ENCODE measurements around the gene LIMD2.
"Not testable (repeated sequence)": the region's sequence is repeated elsewhere in the genome, so short reads cannot be mapped to it uniquely, and the experiment has no call there.

The LIMD2 gene

GRCh38 chr17:63699638-63700527 is at the start of gene LIMD2:
Gene LIMD2, minus strand, starts transcription at chr17:63700125. Its CDS starts 827 bp downstream, at chr17:63699298.
- no peak for DNase-seq (ENCODE audit: low read depth)

GRCh38 chr17:63741408-63742173 is 41.7 kb upstream of the LIMD2 start, which contains the start of gene STRADA:
Gene STRADA, minus strand, starts transcription at chr17:63741799. Its CDS starts 13,430 bp downstream, at chr17:63728369.
- DNase-seq (ENCODE audit: low read depth) = peak; percentile 93

GRCh38 chr17:63741143-63741407 is 41.1 kb upstream of the LIMD2 start:
- DNase-seq (ENCODE audit: low read depth) = no peak

GRCh38 chr17:63740464-63741142 is 40.7 kb upstream of the LIMD2 start:
- no peak for DNase-seq (ENCODE audit: low read depth)

GRCh38 chr17:63735691-63736090 is 35.8 kb upstream of the LIMD2 start:
- DNase-seq (ENCODE audit: low read depth) = no peak

GRCh38 chr17:63722403-63722802 is 22.5 kb upstream of the LIMD2 start:
- DNase-seq (ENCODE audit: low read depth) = no peak

- not testable (repeated sequence) for DNase-seq (ENCODE audit: low read depth)
Observed at GRCh38 chr17:63720194-63720593, 20.3 kb upstream of the LIMD2 start.

GRCh38 chr17:63718988-63719387 is 19.1 kb upstream of the LIMD2 start:
- DNase-seq (ENCODE audit: low read depth) = no peak

- DNase-seq (ENCODE audit: low read depth) = no peak
Observed at GRCh38 chr17:63716426-63716825, 16.5 kb upstream of the LIMD2 start.

GRCh38 chr17:63714550-63715277 is 14.8 kb upstream of the LIMD2 start:
- no peak for DNase-seq (ENCODE audit: low read depth)

- no peak for DNase-seq (ENCODE audit: low read depth)
Observed at GRCh38 chr17:63709110-63709509, 9.2 kb upstream of the LIMD2 start.

- DNase-seq (ENCODE audit: low read depth) = no peak
Observed at GRCh38 chr17:63707151-63707550, 7.2 kb upstream of the LIMD2 start.

- no peak for DNase-seq (ENCODE audit: low read depth)
Observed at GRCh38 chr17:63706336-63707082, 6.6 kb upstream of the LIMD2 start.

- DNase-seq (ENCODE audit: low read depth) = no peak
Observed at GRCh38 chr17:63705657-63706056, 5.7 kb upstream of the LIMD2 start.

- no peak for DNase-seq (ENCODE audit: low read depth)
Observed at GRCh38 chr17:63704836-63705235, 4.9 kb upstream of the LIMD2 start.

- no peak for DNase-seq (ENCODE audit: low read depth)
Observed at GRCh38 chr17:63704259-63704576, 4.3 kb upstream of the LIMD2 start.

GRCh38 chr17:63703556-63704258 is 3.8 kb upstream of the LIMD2 start:
- DNase-seq (ENCODE audit: low read depth) = no peak

- DNase-seq (ENCODE audit: low read depth) = no peak
Observed at GRCh38 chr17:63703029-63703428, 3.1 kb upstream of the LIMD2 start.

- DNase-seq (ENCODE audit: low read depth) = no peak
Observed at GRCh38 chr17:63702721-63703015, 2.7 kb upstream of the LIMD2 start.

GRCh38 chr17:63701868-63702720 is 2.2 kb upstream of the LIMD2 start:
- no peak for DNase-seq (ENCODE audit: low read depth)
